ENCODE measurements around the gene VAV2. TPM values are rescaled to one million over a fixed set of nuclear protein-coding genes. Genes with fewer than 3 reads are reported as not detected.

Gene VAV2
- total RNA-seq, 1 donor from 2014 or later, result 80.6 TPM

- no peak for TF ChIP-seq CTCF (IDR thresholded peaks at IDR 0.05; ENCODE audit: unreplicated experiment)
- no peak overlapping the region for H3K27ac Mint-ChIP-seq
- no peak for DNase-seq (ENCODE audit: low spot score, unreplicated experiment)
- no peaks in the 10 kb centered on the region for H3K36me3 Mint-ChIP-seq (ENCODE audit: insufficient read depth)
- H3K4me1 Mint-ChIP-seq (ENCODE audit: low read depth), result peaks cover 7% of the 10 kb centered on the region
- no peaks in the 10 kb centered on the region for H3K9me3 Mint-ChIP-seq (ENCODE audit: low read depth)
- H3K4me3 Mint-ChIP-seq (ENCODE audit: low read depth), result no peak overlapping the region
- H3K27me3 Mint-ChIP-seq, result peaks cover 5% of the 10 kb centered on the region
Measured at GRCh38 chr9:133733421-133733795, 258.7 kb downstream of the VAV2 start.

- no peak for TF ChIP-seq CTCF (IDR thresholded peaks at IDR 0.05; ENCODE audit: unreplicated experiment)
- Mint-ChIP-seq H3K4me1 (ENCODE audit: low read depth) (peaks cover 6% of the 10 kb centered on the region), H3K9me3 (ENCODE audit: low read depth) (no peaks in the 10 kb centered on the region), H3K27me3 (peaks cover 5% of the 10 kb centered on the region), H3K27ac (no peak overlapping the region), H3K36me3 (ENCODE audit: insufficient read depth) (no peaks in the 10 kb centered on the region), H3K4me3 (ENCODE audit: low read depth) (no peak overlapping the region)
- no peak for DNase-seq (ENCODE audit: low spot score, unreplicated experiment)
Measured at GRCh38 chr9:133732639-133733408, 259.3 kb downstream of the VAV2 start.

GRCh38 chr9:133731876-133732638 lies 260.1 kb downstream of the VAV2 start:
- no peak for TF ChIP-seq CTCF (IDR thresholded peaks at IDR 0.05; ENCODE audit: unreplicated experiment)
- no peak overlapping the region for H3K4me3 Mint-ChIP-seq (ENCODE audit: low read depth)
- peaks cover 5% of the 10 kb centered on the region for H3K27me3 Mint-ChIP-seq

GRCh38 chr9:133730994-133731715 lies 261.0 kb downstream of the VAV2 start:
- peak; percentile 5 for DNase-seq (ENCODE audit: low spot score, unreplicated experiment)
- Mint-ChIP-seq H3K27me3 (peaks cover 7% of the 10 kb centered on the region), H3K4me1 (ENCODE audit: low read depth) (peaks cover 5% of the 10 kb centered on the region), H3K36me3 (ENCODE audit: insufficient read depth) (no peaks in the 10 kb centered on the region), H3K4me3 (ENCODE audit: low read depth) (no peak overlapping the region), H3K27ac (no peak overlapping the region), H3K9me3 (ENCODE audit: low read depth) (no peaks in the 10 kb centered on the region)
- TF ChIP-seq CTCF (IDR thresholded peaks at IDR 0.05; ENCODE audit: unreplicated experiment), result no peak

More at GRCh38 chr9:133731876-133732638, 260.1 kb downstream of the VAV2 start:
- H3K36me3 Mint-ChIP-seq (ENCODE audit: insufficient read depth), result no peaks in the 10 kb centered on the region
- no peak overlapping the region for H3K27ac Mint-ChIP-seq
- DNase-seq (ENCODE audit: low spot score, unreplicated experiment), result peak; percentile 5
- H3K4me1 Mint-ChIP-seq (ENCODE audit: low read depth), result peaks cover 5% of the 10 kb centered on the region
- no peaks in the 10 kb centered on the region for H3K9me3 Mint-ChIP-seq (ENCODE audit: low read depth)

GRCh38 chr9:133729617-133730281 lies 262.4 kb downstream of the VAV2 start:
- Mint-ChIP-seq H3K9me3 (ENCODE audit: low read depth) (no peaks in the 10 kb centered on the region), H3K4me3 (ENCODE audit: low read depth) (no peak overlapping the region), H3K4me1 (ENCODE audit: low read depth) (no peaks in the 10 kb centered on the region), H3K36me3 (ENCODE audit: insufficient read depth) (no peaks in the 10 kb centered on the region), H3K27me3 (peaks cover 7% of the 10 kb centered on the region), H3K27ac (no peak overlapping the region)
- peak; percentile 6 for DNase-seq (ENCODE audit: low spot score, unreplicated experiment)
- TF ChIP-seq CTCF (IDR thresholded peaks at IDR 0.05; ENCODE audit: unreplicated experiment), result no peak

Measured in progenitor cell of endocrine pancreas (in vitro differentiated cells).